WTC11 (cell line): ENCODE data around the gene HMCN1. TPM values are rescaled to one million over a fixed set of nuclear protein-coding genes. Genes with fewer than 3 reads are reported as not detected.

Experiments
- ATAC-seq: fragments of 200-7000 bp; cut with Tn5 transposase; 2 replicates; pipeline ENCODE4 v1.10.0; 2021; ENCODE audit warnings: mild to moderate bottlenecking, moderate library complexity
- CTCF ChIA-PET: fragments of 300-600 bp; sonication (Branson Sonifier 250); formaldehyde crosslinking; loops from one replicate; lab custom pipeline; 2021; ENCODE audit warnings: antibody characterized with exemption; lab: Charles Lee
- POLR2A ChIA-PET: fragments of 350-600 bp; sonication (Branson Sonifier 250); formaldehyde crosslinking; loops from one replicate; lab custom pipeline; 2021; ENCODE audit warnings: antibody characterized with exemption; lab: Charles Lee
- DNase-seq: peaks from one replicate; pipeline ENCODE4 v3.0.0; 2021; ENCODE audit warnings: low spot score
- H3K27ac Mint-ChIP-seq: 2 replicates; pipeline ENCODE4 v1.8.0; 2021; ENCODE audit warnings: mixed read lengths
- H3K27me3 Mint-ChIP-seq: 2 replicates; pipeline ENCODE4 v1.8.0; 2021; ENCODE audit warnings: low read depth, mild to moderate bottlenecking, moderate library complexity, mixed read lengths
- H3K36me3 Mint-ChIP-seq: 2 replicates; pipeline ENCODE4 v1.8.0; 2021; ENCODE audit warnings: mixed read lengths
- H3K4me1 Mint-ChIP-seq: 2 replicates; pipeline ENCODE4 v1.8.0; 2022; ENCODE audit warnings: mixed read lengths
- H3K4me3 Mint-ChIP-seq: 2 replicates; pipeline ENCODE4 v1.8.0; 2021; ENCODE audit warnings: mild to moderate bottlenecking, moderate library complexity, mixed read lengths
- H3K9me3 Mint-ChIP-seq: 2 replicates; pipeline ENCODE4 v1.8.0; 2021; ENCODE audit warnings: mixed read lengths
- ATF1 ChIP-seq: sonication (generic); formaldehyde crosslinking; IDR thresholded peaks from 2 replicates; pipeline ENCODE4 v1.8.1; 2023; ENCODE audit warnings: mild to moderate bottlenecking, moderate library complexity, missing genetic modification reagents
- CREM ChIP-seq: sonication (generic); formaldehyde crosslinking; IDR thresholded peaks from 2 replicates; pipeline ENCODE4 v1.8.1; 2022; ENCODE audit warnings: mild to moderate bottlenecking, missing genetic modification reagents, moderate library complexity
- JAZF1 ChIP-seq: fragments of 250-450 bp; sonication (Bioruptor Pico); IDR thresholded peaks from 2 replicates; pipeline ENCODE4 v1.9.0; 2021; ENCODE audit warnings: moderate library complexity, mild to moderate bottlenecking, inconsistent platforms
- NFYB ChIP-seq: sonication (generic); formaldehyde crosslinking; conservative IDR thresholded peaks from 2 replicates; pipeline ENCODE4 v1.8.0; 2022; ENCODE audit warnings: low read depth, missing genetic modification reagents
- NR2C2 ChIP-seq: sonication (generic); formaldehyde crosslinking; IDR thresholded peaks from 2 replicates; pipeline ENCODE4 v1.8.0; 2022; ENCODE audit warnings: mild to moderate bottlenecking, missing genetic modification reagents
- SP1 ChIP-seq: sonication (generic); formaldehyde crosslinking; conservative IDR thresholded peaks from 2 replicates; pipeline ENCODE4 v1.8.1; 2022; ENCODE audit warnings: missing genetic modification reagents
- ZNF396 ChIP-seq: fragments of 250-450 bp; sonication (Bioruptor Pico); IDR thresholded peaks from 2 replicates; pipeline ENCODE4 v1.8.0; 2021; ENCODE audit warnings: mild to moderate bottlenecking, moderate library complexity, borderline replicate concordance
- total RNA-seq: library from RNA; stranded (reverse); gene quantifications from 3 replicates; pipeline ENCODE4 v1.2.3, GENCODE V29; 2021
- TF ChIP-seq, protein P1 (sequence below): sonication (generic); formaldehyde crosslinking; IDR thresholded peaks from 2 replicates; pipeline ENCODE4 v1.8.0; 2022; ENCODE audit warnings: missing genetic modification reagents
- TF ChIP-seq, protein P2 (sequence below): sonication (generic); formaldehyde crosslinking; IDR thresholded peaks from 2 replicates; pipeline ENCODE4 v1.8.1; 2023; ENCODE audit warnings: mild to moderate bottlenecking, moderate library complexity, missing genetic modification reagents
- TF ChIP-seq, protein P3 (sequence below): sonication (generic); formaldehyde crosslinking; IDR thresholded peaks from 2 replicates; pipeline ENCODE4 v1.8.1; 2023; ENCODE audit warnings: mild to moderate bottlenecking, missing genetic modification reagents

Gene HMCN1
- total RNA-seq, 1 experiment from 2014 or later = 5.6 TPM

DNA sequence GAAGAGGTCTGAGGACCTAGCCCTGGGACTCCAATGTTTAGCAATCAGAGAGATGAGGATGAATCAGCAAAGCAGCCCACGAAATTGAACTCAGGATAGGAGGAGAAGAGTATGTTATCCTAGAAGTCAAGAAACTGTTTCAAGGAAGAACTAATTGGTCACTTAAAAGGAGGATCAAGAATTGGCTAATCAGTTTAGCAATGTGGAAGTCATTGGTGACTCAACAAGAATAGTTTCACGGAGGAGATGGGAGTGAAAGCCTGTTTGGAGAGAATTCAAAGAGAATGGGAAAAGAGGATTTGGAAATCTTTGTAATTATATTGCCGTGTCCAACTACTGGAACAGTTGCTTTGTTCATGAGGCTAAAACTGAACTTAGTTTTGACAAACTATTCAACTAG lies 7.4 kb downstream of the HMCN1 start:
- no peak overlapping the region for H3K27ac Mint-ChIP-seq
- H3K36me3 Mint-ChIP-seq = peaks cover 16% of the 10 kb centered on the region
- no peaks in the 10 kb centered on the region for H3K27me3 Mint-ChIP-seq
- DNase-seq (no peak), ATAC-seq (no peak)
- H3K4me3 Mint-ChIP-seq = no peak overlapping the region
- ChIA-PET POLR2A (no interaction called here), CTCF (no interaction called here)
- 0 out of 2 replicates have a peak, but pooled peaks cover under 1% of the 10 kb centered on the region for H3K4me1 Mint-ChIP-seq
- H3K9me3 Mint-ChIP-seq = peaks cover 21% of the 10 kb centered on the region
- TF ChIP-seq, protein P1, sequence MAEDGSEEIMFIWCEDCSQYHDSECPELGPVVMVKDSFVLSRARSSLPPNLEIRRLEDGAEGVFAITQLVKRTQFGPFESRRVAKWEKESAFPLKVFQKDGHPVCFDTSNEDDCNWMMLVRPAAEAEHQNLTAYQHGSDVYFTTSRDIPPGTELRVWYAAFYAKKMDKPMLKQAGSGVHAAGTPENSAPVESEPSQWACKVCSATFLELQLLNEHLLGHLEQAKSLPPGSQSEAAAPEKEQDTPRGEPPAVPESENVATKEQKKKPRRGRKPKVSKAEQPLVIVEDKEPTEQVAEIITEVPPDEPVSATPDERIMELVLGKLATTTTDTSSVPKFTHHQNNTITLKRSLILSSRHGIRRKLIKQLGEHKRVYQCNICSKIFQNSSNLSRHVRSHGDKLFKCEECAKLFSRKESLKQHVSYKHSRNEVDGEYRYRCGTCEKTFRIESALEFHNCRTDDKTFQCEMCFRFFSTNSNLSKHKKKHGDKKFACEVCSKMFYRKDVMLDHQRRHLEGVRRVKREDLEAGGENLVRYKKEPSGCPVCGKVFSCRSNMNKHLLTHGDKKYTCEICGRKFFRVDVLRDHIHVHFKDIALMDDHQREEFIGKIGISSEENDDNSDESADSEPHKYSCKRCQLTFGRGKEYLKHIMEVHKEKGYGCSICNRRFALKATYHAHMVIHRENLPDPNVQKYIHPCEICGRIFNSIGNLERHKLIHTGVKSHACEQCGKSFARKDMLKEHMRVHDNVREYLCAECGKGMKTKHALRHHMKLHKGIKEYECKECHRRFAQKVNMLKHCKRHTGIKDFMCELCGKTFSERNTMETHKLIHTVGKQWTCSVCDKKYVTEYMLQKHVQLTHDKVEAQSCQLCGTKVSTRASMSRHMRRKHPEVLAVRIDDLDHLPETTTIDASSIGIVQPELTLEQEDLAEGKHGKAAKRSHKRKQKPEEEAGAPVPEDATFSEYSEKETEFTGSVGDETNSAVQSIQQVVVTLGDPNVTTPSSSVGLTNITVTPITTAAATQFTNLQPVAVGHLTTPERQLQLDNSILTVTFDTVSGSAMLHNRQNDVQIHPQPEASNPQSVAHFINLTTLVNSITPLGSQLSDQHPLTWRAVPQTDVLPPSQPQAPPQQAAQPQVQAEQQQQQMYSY (CRISPR knock-in tag) = no peak
- TF ChIP-seq, protein P2, sequence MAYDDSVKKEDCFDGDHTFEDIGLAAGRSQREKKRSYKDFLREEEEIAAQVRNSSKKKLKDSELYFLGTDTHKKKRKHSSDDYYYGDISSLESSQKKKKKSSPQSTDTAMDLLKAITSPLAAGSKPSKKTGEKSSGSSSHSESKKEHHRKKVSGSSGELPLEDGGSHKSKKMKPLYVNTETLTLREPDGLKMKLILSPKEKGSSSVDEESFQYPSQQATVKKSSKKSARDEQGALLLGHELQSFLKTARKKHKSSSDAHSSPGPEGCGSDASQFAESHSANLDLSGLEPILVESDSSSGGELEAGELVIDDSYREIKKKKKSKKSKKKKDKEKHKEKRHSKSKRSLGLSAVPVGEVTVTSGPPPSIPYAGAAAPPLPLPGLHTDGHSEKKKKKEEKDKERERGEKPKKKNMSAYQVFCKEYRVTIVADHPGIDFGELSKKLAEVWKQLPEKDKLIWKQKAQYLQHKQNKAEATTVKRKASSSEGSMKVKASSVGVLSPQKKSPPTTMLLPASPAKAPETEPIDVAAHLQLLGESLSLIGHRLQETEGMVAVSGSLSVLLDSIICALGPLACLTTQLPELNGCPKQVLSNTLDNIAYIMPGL (CRISPR knock-in tag) = no peak
- TF ChIP-seq CREM (CRISPR knock-in tag) (no peak), ZNF396 (CRISPR knock-in tag) (no peak), ATF1 (no peak)
- TF ChIP-seq, protein P3, sequence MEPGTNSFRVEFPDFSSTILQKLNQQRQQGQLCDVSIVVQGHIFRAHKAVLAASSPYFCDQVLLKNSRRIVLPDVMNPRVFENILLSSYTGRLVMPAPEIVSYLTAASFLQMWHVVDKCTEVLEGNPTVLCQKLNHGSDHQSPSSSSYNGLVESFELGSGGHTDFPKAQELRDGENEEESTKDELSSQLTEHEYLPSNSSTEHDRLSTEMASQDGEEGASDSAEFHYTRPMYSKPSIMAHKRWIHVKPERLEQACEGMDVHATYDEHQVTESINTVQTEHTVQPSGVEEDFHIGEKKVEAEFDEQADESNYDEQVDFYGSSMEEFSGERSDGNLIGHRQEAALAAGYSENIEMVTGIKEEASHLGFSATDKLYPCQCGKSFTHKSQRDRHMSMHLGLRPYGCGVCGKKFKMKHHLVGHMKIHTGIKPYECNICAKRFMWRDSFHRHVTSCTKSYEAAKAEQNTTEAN (CRISPR knock-in tag) = no peak
- TF ChIP-seq, all 79 proteins: peak for 0

DNA sequence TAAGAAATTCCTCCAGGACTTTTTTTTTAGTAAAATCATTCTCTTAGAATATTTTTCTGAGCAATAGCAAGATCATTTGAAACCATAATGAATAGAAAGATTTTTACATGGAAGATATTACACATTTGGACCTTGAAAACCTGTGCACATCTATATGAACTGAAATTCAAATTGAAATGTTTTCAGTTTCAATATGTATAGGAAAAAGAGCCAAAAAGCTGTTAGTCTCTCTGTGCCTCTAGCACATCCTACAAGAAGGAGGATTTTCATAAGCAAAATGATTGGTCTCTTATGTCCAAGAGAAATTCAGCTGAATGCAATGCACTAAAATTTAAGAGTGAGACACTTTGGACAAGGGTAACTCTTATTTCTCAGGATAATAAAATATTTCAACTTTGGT lies 8.2 kb downstream of the HMCN1 start:
- POLR2A ChIA-PET = no interaction called here
- H3K4me3 Mint-ChIP-seq = no peak overlapping the region
- no peaks in the 10 kb centered on the region for H3K4me1 Mint-ChIP-seq
- TF ChIP-seq NFYB (CRISPR knock-in tag) (no peak), SP1 (CRISPR knock-in tag) (no peak), JAZF1 (no peak), NR2C2 (CRISPR knock-in tag) (no peak)
- H3K27me3 Mint-ChIP-seq = no peaks in the 10 kb centered on the region
- H3K27ac Mint-ChIP-seq = no peak overlapping the region
- DNase-seq (no peak), ATAC-seq (no peak)
- H3K36me3 Mint-ChIP-seq = peaks cover 16% of the 10 kb centered on the region
- H3K9me3 Mint-ChIP-seq = peaks cover 21% of the 10 kb centered on the region
- CTCF ChIA-PET = no interaction called here

DNA sequence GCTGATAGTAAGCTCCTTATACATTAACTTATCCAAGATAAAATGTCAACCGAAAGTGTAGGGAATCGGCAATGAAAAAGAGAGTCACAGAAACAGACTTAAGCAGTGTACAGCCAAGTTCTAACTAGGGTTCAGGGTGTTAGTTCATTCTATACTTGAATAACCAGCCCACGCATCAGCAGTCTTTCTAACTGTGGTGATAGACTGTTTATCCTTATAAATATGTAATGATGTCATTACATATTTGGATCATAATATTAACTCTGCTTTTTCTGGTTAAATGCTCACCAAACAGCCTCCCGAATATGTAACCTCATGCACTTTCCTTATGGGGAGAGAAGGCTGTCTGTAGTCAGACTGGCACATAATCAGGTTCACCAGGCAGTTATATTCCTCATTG lies 11.0 kb downstream of the HMCN1 start:
- POLR2A ChIA-PET = no interaction called here
- H3K27me3 Mint-ChIP-seq = no peaks in the 10 kb centered on the region

More for the DNA sequence above, 11.0 kb downstream of the HMCN1 start:
- Mint-ChIP-seq H3K36me3 (peaks cover 11% of the 10 kb centered on the region), H3K9me3 (peaks cover 16% of the 10 kb centered on the region), H3K27ac (no peak overlapping the region), H3K4me3 (no peak overlapping the region), H3K4me1 (no peaks in the 10 kb centered on the region)
- TF ChIP-seq, protein P1 (CRISPR knock-in tag) = no peak
- CTCF ChIA-PET = no interaction called here
- ATAC-seq (no peak), DNase-seq (no peak)
